Glutamatergic neuron (in vitro differentiated cells): ENCODE data around the gene REG1A. TPM values are rescaled to one million over a fixed set of nuclear protein-coding genes. Genes with fewer than 3 reads are reported as not detected.

Experiments used
- DNase-seq: peaks from one replicate; pipeline ENCODE4 v3.0.0; 2022
- H3K27ac Mint-ChIP-seq: one replicate; pipeline ENCODE4 v1.8.0; 2020; ENCODE audit warnings: mild to moderate bottlenecking, mixed read lengths, inconsistent platforms; ENCODE audit not compliant: unreplicated experiment
- H3K27me3 Mint-ChIP-seq: one replicate; pipeline ENCODE4 v1.8.0; 2020; ENCODE audit warnings: mild to moderate bottlenecking, moderate library complexity, mixed read lengths, inconsistent platforms; ENCODE audit not compliant: unreplicated experiment
- H3K36me3 Mint-ChIP-seq: one replicate; pipeline ENCODE4 v1.8.0; 2020; ENCODE audit warnings: mild to moderate bottlenecking, mixed read lengths, inconsistent platforms; ENCODE audit not compliant: unreplicated experiment
- H3K4me1 Mint-ChIP-seq: one replicate; pipeline ENCODE4 v1.8.0; 2020; ENCODE audit warnings: mild to moderate bottlenecking, low read depth, mixed read lengths, inconsistent platforms; ENCODE audit not compliant: unreplicated experiment
- H3K4me3 Mint-ChIP-seq: one replicate; pipeline ENCODE4 v1.8.0; 2020; ENCODE audit warnings: mild to moderate bottlenecking, mixed read lengths, inconsistent platforms; ENCODE audit not compliant: unreplicated experiment
- H3K9me3 Mint-ChIP-seq: one replicate; pipeline ENCODE4 v1.8.0; 2020; ENCODE audit warnings: mild to moderate bottlenecking, moderate library complexity, mixed read lengths, inconsistent platforms; ENCODE audit not compliant: unreplicated experiment
- CTCF ChIP-seq: fragments of 200-600 bp; sonication (generic); IDR thresholded peaks from one replicate; pipeline ENCODE4 v1.5.0; 2021; ENCODE audit not compliant: partially characterized antibody, unreplicated experiment
- total RNA-seq: library from RNA; stranded (reverse); fragmentation: NEBNext Ultra II Directional; extraction: Animal tissue kit (Norgen Biotek cat#: 25700); gene quantifications from one replicate; pipeline ENCODE4 v1.2.1, GENCODE V29; 2021; ENCODE audit not compliant: unreplicated experiment

REG1A gene
- total RNA-seq, 1 donor from 2014 or later: 1.1 TPM

- no peaks in the 10 kb centered on the region for H3K9me3 Mint-ChIP-seq
- no peaks in the 10 kb centered on the region for H3K27me3 Mint-ChIP-seq
- H3K4me3 Mint-ChIP-seq: no peak overlapping the region
- no peak for TF ChIP-seq CTCF
- no peaks in the 10 kb centered on the region for H3K36me3 Mint-ChIP-seq
- no peak for DNase-seq
- H3K4me1 Mint-ChIP-seq: no peaks in the 10 kb centered on the region
- no peak overlapping the region for H3K27ac Mint-ChIP-seq
Measured at GRCh38 chr2:79124907-79125720, 4.8 kb downstream of the REG1A start.

- H3K27me3 Mint-ChIP-seq: no peaks in the 10 kb centered on the region
- no peaks in the 10 kb centered on the region for H3K9me3 Mint-ChIP-seq
- no peak for TF ChIP-seq CTCF
- DNase-seq: no peak
- H3K36me3 Mint-ChIP-seq: no peaks in the 10 kb centered on the region
- H3K4me3 Mint-ChIP-seq: no peak overlapping the region
- no peak overlapping the region for H3K27ac Mint-ChIP-seq
- H3K4me1 Mint-ChIP-seq: no peaks in the 10 kb centered on the region
Measured at GRCh38 chr2:79125721-79125985, 5.4 kb downstream of the REG1A start.

GRCh38 chr2:79128406-79128805, 8.1 kb downstream of the REG1A start:
- Mint-ChIP-seq H3K27ac (no peak overlapping the region), H3K4me1 (no peaks in the 10 kb centered on the region), H3K36me3 (no peaks in the 10 kb centered on the region), H3K9me3 (no peaks in the 10 kb centered on the region), H3K4me3 (no peak overlapping the region), H3K27me3 (no peaks in the 10 kb centered on the region)
- TF ChIP-seq CTCF: no peak
- no peak for DNase-seq

- no peaks in the 10 kb centered on the region for H3K4me1 Mint-ChIP-seq
- H3K27me3 Mint-ChIP-seq: no peaks in the 10 kb centered on the region
- no peak for TF ChIP-seq CTCF
- no peak overlapping the region for H3K27ac Mint-ChIP-seq
- H3K36me3 Mint-ChIP-seq: no peaks in the 10 kb centered on the region
- H3K4me3 Mint-ChIP-seq: no peak overlapping the region
- DNase-seq: no peak
- no peaks in the 10 kb centered on the region for H3K9me3 Mint-ChIP-seq
Measured at GRCh38 chr2:79129260-79129659, 9.0 kb downstream of the REG1A start.

- Mint-ChIP-seq H3K27me3 (no peaks in the 10 kb centered on the region), H3K4me1 (no peaks in the 10 kb centered on the region), H3K9me3 (no peaks in the 10 kb centered on the region), H3K36me3 (no peaks in the 10 kb centered on the region), H3K27ac (no peak overlapping the region), H3K4me3 (no peak overlapping the region)
- DNase-seq: no peak
- no peak for TF ChIP-seq CTCF
Measured at GRCh38 chr2:79129804-79130203, 9.5 kb downstream of the REG1A start.
